Measurements from ENCODE around the gene GEMIN4. TPM values are rescaled to one million over a fixed set of nuclear protein-coding genes. Genes with fewer than 3 reads are reported as not detected.

The GEMIN4 gene
- polyA plus RNA-seq, 1 donor, result 18.4 TPM

DNA sequence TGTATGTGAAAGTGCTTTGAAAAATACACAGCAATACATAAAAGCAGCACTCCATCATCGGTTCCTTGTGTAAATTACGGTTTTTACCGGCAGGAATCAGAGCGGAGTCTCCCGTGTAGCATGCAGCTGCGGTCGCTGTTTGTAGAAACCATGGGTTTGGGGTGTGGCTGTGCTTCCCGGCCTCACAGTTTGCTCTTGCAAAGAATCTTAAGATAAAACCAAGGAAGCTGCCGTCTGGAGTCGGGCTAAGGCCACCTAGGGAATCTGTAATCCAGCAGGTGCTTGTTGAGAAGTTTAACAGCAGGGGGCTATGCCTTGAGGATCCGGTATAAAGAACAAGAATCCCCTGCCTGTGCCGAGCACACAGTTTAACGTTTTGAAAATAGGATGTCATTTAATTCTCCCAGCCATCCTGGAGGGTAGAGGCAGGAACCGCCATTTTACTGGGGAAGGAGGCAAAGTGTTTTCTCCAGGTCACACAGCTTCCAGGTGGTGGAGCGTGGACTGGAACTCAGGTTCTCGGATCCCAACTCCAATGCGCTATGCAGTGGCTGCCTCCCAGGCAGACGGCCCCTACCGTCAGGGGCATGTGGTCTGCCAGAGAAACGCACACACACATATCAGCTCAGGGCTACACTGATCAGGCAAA, 25.7 kb downstream of the GEMIN4 start:
- no CpG with 5 or more reads among the region's 20 CpGs for WGBS (ENCODE audit: insufficient coverage, low lambda C conversion rate)
- Histone ChIP-seq H3K27me3 (ENCODE audit: control insufficient read depth, insufficient read depth, low read length) (no peaks in the 10 kb centered on the region), H3K36me3 (ENCODE audit: control insufficient read depth, insufficient read depth, low read length) (no peaks in the 10 kb centered on the region), H3K27ac (ENCODE audit: low read length) (peak overlapping the region; percentile 50), H3K4me1 (ENCODE audit: control insufficient read depth, insufficient read depth, low read length) (peaks cover 11% of the 10 kb centered on the region), H3K4me3 (ENCODE audit: low read length) (no peak overlapping the region), H3K9me3 (ENCODE audit: control insufficient read depth, low read depth, low read length) (no peaks in the 10 kb centered on the region)
- peak; percentile 49 to 79 for DNase-seq

DNA sequence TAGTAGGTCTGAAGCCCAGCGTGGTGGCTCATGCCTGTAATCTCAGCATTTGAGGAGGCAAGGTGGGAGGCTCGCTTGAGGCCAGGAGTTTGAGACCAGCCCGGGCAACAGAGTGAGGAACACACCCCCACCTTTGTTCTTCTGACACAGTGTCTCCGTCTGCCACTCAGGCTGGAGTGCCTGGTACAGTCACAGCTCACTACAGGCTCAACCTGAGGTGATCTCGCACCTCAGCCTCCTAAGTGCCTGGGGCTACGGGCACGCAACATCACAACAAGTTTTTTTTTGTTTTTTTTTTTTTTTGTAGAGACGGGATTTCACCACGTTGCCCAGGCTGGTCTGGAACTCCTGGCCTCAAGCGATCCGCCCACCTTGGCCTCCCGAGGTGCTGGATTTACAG, 26.3 kb downstream of the GEMIN4 start:
- no peaks in the 10 kb centered on the region for H3K27me3 ChIP-seq (ENCODE audit: control insufficient read depth, insufficient read depth, low read length)
- H3K27ac ChIP-seq (ENCODE audit: low read length), result peak overlapping the region; percentile 50
- no peak for DNase-seq
- peaks cover 11% of the 10 kb centered on the region for H3K4me1 ChIP-seq (ENCODE audit: control insufficient read depth, insufficient read depth, low read length)
- WGBS (ENCODE audit: insufficient coverage, low lambda C conversion rate), result no CpG with 5 or more reads among the region's 12 CpGs
- no peaks in the 10 kb centered on the region for H3K9me3 ChIP-seq (ENCODE audit: control insufficient read depth, low read depth, low read length)
- no peak overlapping the region for H3K4me3 ChIP-seq (ENCODE audit: low read length)
- H3K36me3 ChIP-seq (ENCODE audit: control insufficient read depth, insufficient read depth, low read length), result no peaks in the 10 kb centered on the region

DNA sequence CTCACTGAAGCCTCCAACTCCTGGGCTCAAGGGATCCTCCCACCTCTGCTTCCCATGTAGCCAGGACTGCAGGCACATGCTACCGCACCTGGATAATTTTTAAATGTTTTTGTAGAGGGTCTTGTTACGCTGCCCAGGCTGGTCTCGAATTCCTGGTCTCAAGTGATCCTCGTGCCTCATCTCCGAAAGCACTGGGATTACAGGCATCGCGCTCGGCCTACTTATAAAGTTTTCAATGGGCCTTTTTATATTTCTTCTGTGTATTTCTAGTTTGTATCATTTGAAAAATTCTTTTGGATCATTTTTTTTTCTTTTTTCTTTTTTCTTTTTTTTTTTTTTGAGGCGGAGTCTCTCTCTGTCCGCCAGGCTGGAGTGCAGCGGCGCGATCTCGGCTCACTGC, 27.0 kb downstream of the GEMIN4 start:
- Histone ChIP-seq H3K9me3 (ENCODE audit: control insufficient read depth, low read depth, low read length) (no peaks in the 10 kb centered on the region), H3K4me1 (ENCODE audit: control insufficient read depth, insufficient read depth, low read length) (peaks cover 11% of the 10 kb centered on the region), H3K27me3 (ENCODE audit: control insufficient read depth, insufficient read depth, low read length) (no peaks in the 10 kb centered on the region), H3K4me3 (ENCODE audit: low read length) (no peak overlapping the region), H3K36me3 (ENCODE audit: control insufficient read depth, insufficient read depth, low read length) (no peaks in the 10 kb centered on the region), H3K27ac (ENCODE audit: low read length) (no peak overlapping the region)
- WGBS (ENCODE audit: insufficient coverage, low lambda C conversion rate), result 100% methylated on average over 6 of the region's 14 CpGs
- no peak for DNase-seq

DNA sequence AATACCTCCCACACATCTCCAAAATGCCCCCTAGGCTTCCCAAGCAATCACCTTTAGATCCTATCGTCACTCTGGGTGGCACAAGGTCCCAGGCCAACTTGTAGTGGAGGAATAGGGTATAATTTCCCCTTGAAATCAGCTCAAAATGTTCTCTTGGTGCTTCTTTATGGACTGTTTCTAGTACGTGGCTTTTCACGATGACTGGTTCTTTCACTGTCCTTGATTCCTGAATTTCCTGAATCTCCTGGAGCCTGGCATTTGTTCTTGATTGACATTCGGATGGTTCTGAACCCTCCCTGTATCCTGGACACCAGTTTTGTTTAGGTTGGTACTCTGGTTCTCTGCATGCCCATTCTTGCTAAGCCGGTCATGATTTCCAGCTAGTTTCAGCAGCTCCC, 30.5 kb downstream of the GEMIN4 start:
- no peak for DNase-seq
- no CpG with 5 or more reads among the region's 5 CpGs for WGBS (ENCODE audit: insufficient coverage, low lambda C conversion rate)
- Histone ChIP-seq H3K4me1 (ENCODE audit: control insufficient read depth, insufficient read depth, low read length) (peaks cover 9% of the 10 kb centered on the region), H3K36me3 (ENCODE audit: control insufficient read depth, insufficient read depth, low read length) (no peaks in the 10 kb centered on the region), H3K4me3 (ENCODE audit: low read length) (no peak overlapping the region), H3K27ac (ENCODE audit: low read length) (no peak overlapping the region), H3K9me3 (ENCODE audit: control insufficient read depth, low read depth, low read length) (no peaks in the 10 kb centered on the region), H3K27me3 (ENCODE audit: control insufficient read depth, insufficient read depth, low read length) (no peaks in the 10 kb centered on the region)

DNA sequence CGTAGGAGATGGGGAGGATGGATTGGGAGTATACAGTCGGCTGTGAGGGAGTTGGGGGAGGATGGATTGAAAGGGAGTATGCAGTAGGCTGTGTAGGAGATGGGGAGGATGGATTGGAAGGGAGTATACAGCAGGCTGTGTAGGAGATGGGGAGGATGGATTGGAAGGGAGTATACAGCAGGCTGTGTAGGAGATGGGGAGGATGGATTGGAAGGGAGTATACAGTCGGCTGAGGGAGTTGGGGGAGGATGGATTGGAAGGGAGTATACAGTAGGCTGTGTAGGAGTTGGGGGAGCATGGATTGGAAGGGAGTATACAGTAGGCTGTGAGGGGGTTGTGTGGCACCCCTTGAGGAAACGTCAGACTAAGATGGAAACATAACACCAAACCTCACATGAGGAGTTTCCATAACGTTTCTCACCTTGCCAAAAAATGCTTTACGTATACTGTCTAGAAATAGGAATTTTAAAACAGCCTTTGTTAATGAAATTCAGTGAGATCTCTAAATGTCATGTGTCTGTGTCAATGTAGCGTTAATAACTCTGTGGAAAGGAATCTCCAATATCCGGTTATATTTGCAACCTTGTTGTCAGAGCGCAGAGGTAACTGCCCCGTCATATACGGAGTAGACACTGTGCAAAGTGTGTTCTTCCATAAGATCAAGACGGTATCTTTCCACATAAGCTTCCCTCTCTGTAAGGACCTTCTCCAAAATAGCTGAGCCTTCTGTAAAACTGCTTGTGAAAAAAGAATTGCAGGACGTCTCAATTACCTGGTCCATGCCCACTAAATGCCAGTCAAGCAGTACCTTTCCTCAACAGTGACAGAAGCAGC, 31.1 kb downstream of the GEMIN4 start:
- Histone ChIP-seq H3K4me3 (ENCODE audit: low read length) (no peak overlapping the region), H3K9me3 (ENCODE audit: control insufficient read depth, low read depth, low read length) (no peaks in the 10 kb centered on the region), H3K27me3 (ENCODE audit: control insufficient read depth, insufficient read depth, low read length) (no peaks in the 10 kb centered on the region), H3K4me1 (ENCODE audit: control insufficient read depth, insufficient read depth, low read length) (peaks cover 6% of the 10 kb centered on the region), H3K36me3 (ENCODE audit: control insufficient read depth, insufficient read depth, low read length) (no peaks in the 10 kb centered on the region), H3K27ac (ENCODE audit: low read length) (no peak overlapping the region)
- WGBS (ENCODE audit: insufficient coverage, low lambda C conversion rate), result 95% methylated on average over 4 of the region's 13 CpGs
- DNase-seq, result no peak

DNA sequence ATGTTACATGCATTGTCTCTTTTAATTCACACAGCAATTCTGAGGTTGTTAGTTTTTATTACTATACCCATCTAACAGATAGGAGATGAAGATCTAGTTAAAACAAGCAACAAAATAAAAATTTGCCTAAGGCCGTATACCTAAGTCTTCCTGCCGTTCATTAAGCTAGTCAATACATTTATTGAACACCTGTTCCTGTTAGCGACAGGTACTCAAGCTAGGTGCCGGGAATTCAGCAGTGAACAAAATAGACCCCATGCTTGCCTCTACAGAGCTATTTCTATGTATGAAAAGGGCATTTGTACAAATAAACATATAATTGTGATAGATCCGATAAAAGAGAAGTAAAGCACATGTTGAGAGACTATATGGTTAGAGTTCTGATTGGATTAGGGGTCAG, 34.0 kb downstream of the GEMIN4 start:
- WGBS (ENCODE audit: insufficient coverage, low lambda C conversion rate), result 72% methylated on average over 3 of the region's 5 CpGs
- no peak for DNase-seq
- H3K4me3 ChIP-seq (ENCODE audit: low read length), result no peak overlapping the region
- H3K27me3 ChIP-seq (ENCODE audit: control insufficient read depth, insufficient read depth, low read length), result no peaks in the 10 kb centered on the region
- H3K4me1 ChIP-seq (ENCODE audit: control insufficient read depth, insufficient read depth, low read length), result peaks cover 6% of the 10 kb centered on the region
- H3K9me3 ChIP-seq (ENCODE audit: control insufficient read depth, low read depth, low read length), result no peaks in the 10 kb centered on the region
- H3K36me3 ChIP-seq (ENCODE audit: control insufficient read depth, insufficient read depth, low read length), result no peaks in the 10 kb centered on the region
- no peak overlapping the region for H3K27ac ChIP-seq (ENCODE audit: low read length)

DNA sequence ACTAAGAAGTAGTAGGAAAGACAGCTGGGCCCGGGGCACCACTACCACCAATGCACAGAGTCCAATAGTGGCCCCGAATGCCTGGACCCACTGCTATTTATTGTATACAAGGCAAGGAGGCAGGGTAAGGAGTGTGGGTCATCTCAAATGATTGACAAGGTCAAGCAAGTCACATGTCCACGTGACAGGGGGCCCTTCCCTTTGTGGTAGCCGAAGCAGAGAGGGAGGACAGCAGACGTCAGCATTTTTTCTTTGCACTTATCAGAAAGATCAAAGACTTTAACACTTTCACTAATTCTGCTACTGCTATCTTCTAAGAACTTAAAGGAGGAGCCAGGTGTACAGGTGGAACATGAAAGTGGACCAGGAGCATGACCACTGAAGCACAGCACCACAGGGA, 43.9 kb downstream of the GEMIN4 start:
- no peak for DNase-seq

DNA sequence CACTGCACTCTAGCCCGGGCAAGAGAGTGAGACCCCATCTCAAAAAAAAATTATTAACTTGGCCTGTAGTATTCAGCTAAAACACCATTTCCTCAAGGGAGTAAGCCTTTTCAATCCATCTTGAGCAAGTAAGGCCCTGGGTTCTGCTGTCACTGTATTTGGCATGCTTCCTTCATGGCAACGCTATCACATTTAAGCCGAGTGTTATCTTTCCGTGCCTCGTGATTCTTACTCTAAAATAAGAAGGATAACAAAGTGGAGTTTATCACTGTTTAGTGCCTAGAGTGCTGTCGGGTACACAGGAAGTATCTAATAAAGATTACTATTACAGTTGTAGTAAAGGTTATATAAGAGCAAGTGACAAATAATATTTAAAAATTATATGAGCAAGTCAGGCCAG, 46.2 kb downstream of the GEMIN4 start:
- H3K4me3 ChIP-seq (ENCODE audit: low read length), result no peak overlapping the region
- no peaks in the 10 kb centered on the region for H3K9me3 ChIP-seq (ENCODE audit: control insufficient read depth, low read depth, low read length)
- peak in 1 of 2 donors; percentile 86 for DNase-seq
- H3K4me1 ChIP-seq (ENCODE audit: control insufficient read depth, insufficient read depth, low read length), result peaks cover 7% of the 10 kb centered on the region
- 20% methylated on average over 2 of the region's 6 CpGs for WGBS (ENCODE audit: insufficient coverage, low lambda C conversion rate)
- H3K27me3 ChIP-seq (ENCODE audit: control insufficient read depth, insufficient read depth, low read length), result no peaks in the 10 kb centered on the region
- H3K36me3 ChIP-seq (ENCODE audit: control insufficient read depth, insufficient read depth, low read length), result peaks cover 36% of the 10 kb centered on the region
- H3K27ac ChIP-seq (ENCODE audit: low read length), result peak overlapping the region; percentile 6

More for the DNA sequence above, 43.9 kb downstream of the GEMIN4 start:
- Histone ChIP-seq H3K4me3 (ENCODE audit: low read length) (no peak overlapping the region), H3K9me3 (ENCODE audit: control insufficient read depth, low read depth, low read length) (no peaks in the 10 kb centered on the region), H3K4me1 (ENCODE audit: control insufficient read depth, insufficient read depth, low read length) (peaks cover 7% of the 10 kb centered on the region), H3K27me3 (ENCODE audit: control insufficient read depth, insufficient read depth, low read length) (no peaks in the 10 kb centered on the region), H3K27ac (ENCODE audit: low read length) (no peak overlapping the region), H3K36me3 (ENCODE audit: control insufficient read depth, insufficient read depth, low read length) (peaks cover 29% of the 10 kb centered on the region)
- no CpG with 5 or more reads among the region's 5 CpGs for WGBS (ENCODE audit: insufficient coverage, low lambda C conversion rate)

DNA sequence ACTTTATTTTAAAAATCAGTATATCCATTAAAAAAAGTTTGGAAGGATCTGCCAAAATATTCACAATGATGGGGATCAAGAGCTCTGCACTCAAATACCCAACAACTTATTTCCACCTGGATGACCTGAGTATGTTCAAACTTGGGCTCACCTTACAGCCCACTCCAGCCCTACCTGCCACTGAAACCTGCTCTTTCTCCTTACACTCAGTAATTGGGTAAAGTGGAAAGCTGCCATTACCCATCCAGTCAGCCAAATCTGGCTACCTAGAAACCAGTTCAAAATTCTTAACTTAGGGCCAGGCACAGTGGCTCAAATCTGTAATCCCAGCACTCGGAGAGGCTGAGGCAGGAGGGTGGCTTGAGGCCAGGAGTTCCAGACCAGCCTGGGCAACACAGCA, 47.1 kb downstream of the GEMIN4 start:
- Histone ChIP-seq H3K36me3 (ENCODE audit: control insufficient read depth, insufficient read depth, low read length) (peaks cover 33% of the 10 kb centered on the region), H3K27me3 (ENCODE audit: control insufficient read depth, insufficient read depth, low read length) (no peaks in the 10 kb centered on the region), H3K4me3 (ENCODE audit: low read length) (no peak overlapping the region), H3K9me3 (ENCODE audit: control insufficient read depth, low read depth, low read length) (no peaks in the 10 kb centered on the region), H3K27ac (ENCODE audit: low read length) (no peak overlapping the region), H3K4me1 (ENCODE audit: control insufficient read depth, insufficient read depth, low read length) (peaks cover 7% of the 10 kb centered on the region)
- DNase-seq, result no peak
- no CpG with 5 or more reads among the region's 1 CpG for WGBS (ENCODE audit: insufficient coverage, low lambda C conversion rate)

DNA sequence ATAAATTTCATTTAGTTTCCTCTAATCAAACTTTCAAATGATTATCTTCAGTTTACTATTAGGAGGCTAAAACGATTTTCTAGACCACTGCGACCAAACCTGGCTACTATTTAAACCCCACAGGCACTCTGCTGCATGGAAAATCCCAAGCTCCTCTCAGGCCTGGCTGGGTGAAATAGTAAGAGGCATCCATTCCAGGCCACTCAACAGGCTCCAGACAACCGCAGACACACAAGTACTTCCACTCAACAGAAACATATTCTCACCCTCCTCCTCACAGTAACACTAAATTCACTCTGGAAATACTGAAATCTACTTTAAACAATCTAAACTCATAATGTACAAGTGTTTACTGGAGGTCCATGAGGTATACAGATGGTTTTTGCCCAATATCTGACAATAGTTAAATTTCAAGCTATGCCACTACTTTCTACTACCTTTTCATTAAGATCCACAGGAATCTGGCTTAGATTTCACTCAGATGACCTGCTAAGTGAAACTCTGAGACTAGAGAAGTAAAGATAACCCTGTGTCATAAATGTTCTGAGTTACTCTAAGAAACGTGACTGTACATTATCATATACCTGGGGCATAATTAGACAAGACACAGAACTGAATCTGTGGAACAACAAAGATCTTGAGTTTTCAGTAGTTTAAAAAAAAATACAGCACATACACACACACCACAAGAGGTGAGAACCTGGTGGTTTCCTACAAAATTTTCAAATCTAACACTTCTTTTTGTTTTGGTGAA, 47.8 kb downstream of the GEMIN4 start:
- no peak for DNase-seq
- Histone ChIP-seq H3K27ac (ENCODE audit: low read length) (no peak overlapping the region), H3K9me3 (ENCODE audit: control insufficient read depth, low read depth, low read length) (no peaks in the 10 kb centered on the region), H3K4me3 (ENCODE audit: low read length) (no peak overlapping the region), H3K4me1 (ENCODE audit: control insufficient read depth, insufficient read depth, low read length) (peaks cover 7% of the 10 kb centered on the region), H3K27me3 (ENCODE audit: control insufficient read depth, insufficient read depth, low read length) (no peaks in the 10 kb centered on the region), H3K36me3 (ENCODE audit: control insufficient read depth, insufficient read depth, low read length) (peaks cover 27% of the 10 kb centered on the region)
- 100% methylated on average over 1 of the region's 4 CpGs for WGBS (ENCODE audit: insufficient coverage, low lambda C conversion rate)
